Hepatocyte (in vitro differentiated cells): ENCODE data around the gene PRDM11. TPM values are rescaled to one million over a fixed set of nuclear protein-coding genes. Genes with fewer than 3 reads are reported as not detected.
A peak's percentile ranks its signal among the peaks of the same experiment; 100 is the strongest.

Experiments
- DNase-seq: peaks from one replicate; pipeline ENCODE4 v3.0.0-alpha.2; 2016; ENCODE audit warnings: low spot score
- H2AFZ ChIP-seq: fragments of 200-600 bp; sonication (generic); 2 replicates; pipeline ENCODE4 v1.6.0; 2016; ENCODE audit warnings: antibody characterized with exemption, mild to moderate bottlenecking
- H3K27ac ChIP-seq: fragments of 200-600 bp; sonication (generic); 2 replicates; pipeline ENCODE4 v1.5.1; 2016; ENCODE audit warnings: mild to moderate bottlenecking
- H3K27me3 ChIP-seq: fragments of 200-600 bp; sonication (generic); 2 replicates; pipeline ENCODE4 v1.6.1; 2016
- H3K36me3 ChIP-seq: fragments of 200-600 bp; sonication (generic); replicated peaks from 2 replicates; pipeline ENCODE4 v1.5.1; 2016; ENCODE audit warnings: low read depth; ENCODE audit not compliant: insufficient read depth
- H3K4me1 ChIP-seq: fragments of 200-600 bp; sonication (generic); 2 replicates; pipeline ENCODE4 v1.5.1; 2016; ENCODE audit warnings: mild to moderate bottlenecking, moderate library complexity; ENCODE audit not compliant: insufficient read depth
- H3K4me2 ChIP-seq: fragments of 200-600 bp; sonication (generic); 2 replicates; pipeline ENCODE4 v1.6.0; 2016
- H3K4me3 ChIP-seq: fragments of 200-600 bp; sonication (generic); 2 replicates; pipeline ENCODE4 v1.5.1; 2016; ENCODE audit warnings: mild to moderate bottlenecking
- H3K79me2 ChIP-seq: fragments of 200-600 bp; sonication (generic); 2 replicates; pipeline ENCODE4 v1.6.0; 2017; ENCODE audit warnings: mild to moderate bottlenecking
- H3K9me2 ChIP-seq: fragments of 200-600 bp; sonication (generic); replicated peaks from 2 replicates; pipeline ENCODE4 v1.6.0; 2017; ENCODE audit warnings: mild to moderate bottlenecking; ENCODE audit not compliant: insufficient read depth
- H3K9me3 ChIP-seq: fragments of 200-600 bp; sonication (generic); 2 replicates; pipeline ENCODE4 v1.5.1; 2016; ENCODE audit warnings: low read depth, mild to moderate bottlenecking
- H4K20me1 ChIP-seq: fragments of 200-600 bp; sonication (generic); 2 replicates; pipeline ENCODE4 v1.6.0; 2016; ENCODE audit warnings: mild to moderate bottlenecking; ENCODE audit not compliant: insufficient read depth, poor library complexity, severe bottlenecking
- EZH2 ChIP-seq: fragments of 200-600 bp; sonication (generic); IDR thresholded peaks from 2 replicates; pipeline ENCODE4 v1.6.1; 2016; ENCODE audit warnings: antibody characterized with exemption, mild to moderate bottlenecking, borderline replicate concordance
- EZH2phosphoT487 ChIP-seq: fragments of 200-600 bp; sonication (generic); IDR thresholded peaks from one replicate; pipeline ENCODE4 v1.6.1; 2018; ENCODE audit warnings: antibody characterized with exemption, mild to moderate bottlenecking, low read depth, moderate library complexity; ENCODE audit not compliant: unreplicated experiment, severe bottlenecking
- WGBS: methylation state at CpG from one replicate; pipeline ENCODE4 v1.1.6; 2016; ENCODE audit warnings: low lambda C conversion rate; ENCODE audit errors: missing lambda C conversion rate; 5-methylcytosine and 5-hydroxymethylcytosine counted together
- polyA plus RNA-seq: library from polyadenylated mRNA; unstranded; fragments of >200 nt; fragmentation: Nextera tagmentation; extraction: Ambion mirVana; gene quantifications from 2 replicates; pipeline ENCODE4 v1.2.1, GENCODE V29; 2016
- total RNA-seq: library from RNA; depleted of rRNA; stranded (reverse); fragments of >200 nt; gene quantifications from 2 replicates; pipeline ENCODE4 v1.2.3, GENCODE V29; 2014
- TF ChIP-seq, protein P1 (sequence below): fragments of 200-600 bp; sonication (generic); IDR thresholded peaks from 2 replicates; pipeline ENCODE4 v1.5.1; 2016; ENCODE audit warnings: antibody characterized with exemption, mild to moderate bottlenecking; ENCODE audit not compliant: poor library complexity

PRDM11 gene
- total and polyA plus RNA-seq, 2 experiments from 2014 or later = 11.2 to 15.0 TPM

- no peaks in the 10 kb centered on the region for H3K9me2 ChIP-seq
- peaks cover 51% of the 10 kb centered on the region for H3K4me1 ChIP-seq
- no peaks in the 10 kb centered on the region for H3K9me3 ChIP-seq
- H3K27ac ChIP-seq = peak overlapping the region; percentile 92
- H3K27me3 ChIP-seq = no peaks in the 10 kb centered on the region
- no peaks in the 10 kb centered on the region for H3K36me3 ChIP-seq
- no peak for DNase-seq
- H3K4me3 ChIP-seq = no peak overlapping the region
- WGBS = 85% methylated on average over 9 of the region's 9 CpGs
- H3K4me2 ChIP-seq = peak overlapping the region; percentile 68
- no peak for TF ChIP-seq EZH2phosphoT487
- TF ChIP-seq EZH2 = no peak
- TF ChIP-seq, protein P1, sequence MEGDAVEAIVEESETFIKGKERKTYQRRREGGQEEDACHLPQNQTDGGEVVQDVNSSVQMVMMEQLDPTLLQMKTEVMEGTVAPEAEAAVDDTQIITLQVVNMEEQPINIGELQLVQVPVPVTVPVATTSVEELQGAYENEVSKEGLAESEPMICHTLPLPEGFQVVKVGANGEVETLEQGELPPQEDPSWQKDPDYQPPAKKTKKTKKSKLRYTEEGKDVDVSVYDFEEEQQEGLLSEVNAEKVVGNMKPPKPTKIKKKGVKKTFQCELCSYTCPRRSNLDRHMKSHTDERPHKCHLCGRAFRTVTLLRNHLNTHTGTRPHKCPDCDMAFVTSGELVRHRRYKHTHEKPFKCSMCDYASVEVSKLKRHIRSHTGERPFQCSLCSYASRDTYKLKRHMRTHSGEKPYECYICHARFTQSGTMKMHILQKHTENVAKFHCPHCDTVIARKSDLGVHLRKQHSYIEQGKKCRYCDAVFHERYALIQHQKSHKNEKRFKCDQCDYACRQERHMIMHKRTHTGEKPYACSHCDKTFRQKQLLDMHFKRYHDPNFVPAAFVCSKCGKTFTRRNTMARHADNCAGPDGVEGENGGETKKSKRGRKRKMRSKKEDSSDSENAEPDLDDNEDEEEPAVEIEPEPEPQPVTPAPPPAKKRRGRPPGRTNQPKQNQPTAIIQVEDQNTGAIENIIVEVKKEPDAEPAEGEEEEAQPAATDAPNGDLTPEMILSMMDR = no peak
- H3K79me2 ChIP-seq = peaks cover 96% of the 10 kb centered on the region
- H2AFZ ChIP-seq = no peak overlapping the region
- no peaks in the 10 kb centered on the region for H4K20me1 ChIP-seq
Observed at GRCh38 chr11:45156741-45157140, 10.3 kb downstream of the PRDM11 start.

DNA sequence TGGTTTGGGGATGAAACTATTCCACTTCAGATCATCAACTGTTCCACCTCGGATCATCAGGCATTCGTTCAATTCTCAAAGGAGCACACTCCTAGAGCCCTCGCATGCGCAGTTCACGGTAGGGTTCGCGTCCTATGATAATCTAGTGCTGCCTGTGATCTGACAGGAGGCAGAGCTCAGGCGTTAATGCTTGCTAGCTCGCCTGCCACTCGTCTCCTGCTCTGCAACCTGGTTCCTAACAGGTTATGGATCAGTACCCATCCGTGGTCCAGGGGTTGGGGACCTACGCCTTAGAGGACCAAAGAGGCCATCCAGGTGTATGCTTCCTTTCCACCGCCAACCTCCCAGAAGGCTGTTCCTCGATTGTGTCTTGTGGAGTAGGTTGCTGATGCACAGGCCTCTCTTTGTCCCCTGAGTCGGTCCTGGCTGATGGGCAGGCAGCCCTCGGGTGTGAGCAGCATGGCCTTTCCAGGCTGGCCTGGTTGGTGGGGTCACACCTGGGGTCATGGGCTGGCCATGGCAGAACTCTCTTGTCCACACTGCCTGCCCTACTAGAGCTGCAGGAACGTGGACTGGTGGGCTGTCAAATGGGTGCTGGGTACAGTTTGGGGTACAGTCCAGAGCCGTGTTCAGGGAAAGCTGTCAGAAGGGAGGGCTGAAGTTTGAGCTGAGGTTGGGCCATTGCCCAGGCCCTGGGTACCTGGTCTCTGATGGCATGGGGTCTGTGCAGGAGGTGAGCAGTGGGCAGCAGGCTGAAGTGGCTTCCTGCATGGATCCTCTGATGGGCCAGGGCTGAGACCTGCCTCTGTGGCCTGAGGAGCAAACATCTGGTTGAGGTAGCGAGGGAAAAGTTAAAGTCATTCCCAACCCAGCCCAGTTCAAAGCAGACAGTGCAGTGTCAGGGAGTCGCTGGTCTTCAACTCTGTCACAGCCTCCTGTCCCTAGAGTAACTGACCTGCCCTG lies 11.1 kb downstream of the PRDM11 start:
- Histone ChIP-seq H3K9me2 (no peaks in the 10 kb centered on the region), H3K9me3 (no peaks in the 10 kb centered on the region), H3K79me2 (peaks cover 96% of the 10 kb centered on the region), H3K27ac (peak overlapping the region; percentile 92), H3K4me1 (peaks cover 54% of the 10 kb centered on the region), H3K4me3 (no peak overlapping the region), H4K20me1 (no peaks in the 10 kb centered on the region), H3K4me2 (peak overlapping the region; percentile 68), H3K27me3 (no peaks in the 10 kb centered on the region), H3K36me3 (no peaks in the 10 kb centered on the region), H2AFZ (no peak overlapping the region)
- TF ChIP-seq EZH2phosphoT487 (no peak), EZH2 (no peak)
- TF ChIP-seq, protein P1 = no peak
- DNase-seq = no peak
- WGBS = 86% methylated on average over 20 of the region's 20 CpGs

DNA sequence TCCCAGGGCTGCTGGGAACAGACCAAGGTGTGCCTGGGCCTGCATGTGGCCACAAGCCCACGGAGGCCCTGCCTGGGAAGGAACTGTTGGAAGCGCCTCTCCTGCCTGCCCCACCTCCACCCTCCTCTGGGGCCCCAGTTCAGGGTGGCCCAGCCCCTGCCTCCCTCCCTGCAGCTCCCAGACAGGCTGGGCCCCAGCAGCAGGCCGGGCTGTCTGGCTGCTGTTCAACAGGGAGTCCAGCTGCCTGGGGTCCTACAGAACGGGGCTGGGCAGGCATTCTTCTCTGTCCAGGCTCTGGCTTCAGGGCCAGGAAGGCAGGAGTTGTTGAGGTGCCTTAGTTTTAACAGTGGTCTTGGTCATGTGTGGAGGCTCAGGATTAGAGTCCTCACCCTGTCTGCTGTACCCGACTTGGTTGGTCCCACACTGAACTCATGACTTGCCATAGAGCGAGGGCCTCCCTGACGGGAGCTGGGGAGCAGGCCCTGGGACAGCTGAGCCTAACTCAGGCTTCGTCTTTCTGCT lies 11.8 kb downstream of the PRDM11 start:
- TF ChIP-seq, protein P1 = no peak
- TF ChIP-seq EZH2 (no peak), EZH2phosphoT487 (no peak)
- no peaks in the 10 kb centered on the region for H3K9me2 ChIP-seq
- H3K9me3 ChIP-seq = no peaks in the 10 kb centered on the region
- H3K27me3 ChIP-seq = no peaks in the 10 kb centered on the region
- peak overlapping the region; percentile 92 for H3K27ac ChIP-seq
- peak overlapping the region; percentile 68 for H3K4me2 ChIP-seq
- peak; percentile 88 for DNase-seq
- peaks cover 96% of the 10 kb centered on the region for H3K79me2 ChIP-seq
- peak overlapping the region; percentile 0 for H2AFZ ChIP-seq
- WGBS = 27% methylated on average over 8 of the region's 8 CpGs
- no peaks in the 10 kb centered on the region for H3K36me3 ChIP-seq
- H3K4me3 ChIP-seq = no peak overlapping the region
- peaks cover 54% of the 10 kb centered on the region for H3K4me1 ChIP-seq
- peaks cover 5% of the 10 kb centered on the region for H4K20me1 ChIP-seq
